Fibroblast of skin of left quadriceps (primary cell): Measurements from ENCODE around the gene SYNE1.

Experiments used
- DNase-seq, 2 experiments: peaks; one replicate each; pipeline ENCODE4 v3.0.0-alpha.2; 2013; ENCODE audit warnings: low read depth in 2 of 2

The SYNE1 gene

DNA sequence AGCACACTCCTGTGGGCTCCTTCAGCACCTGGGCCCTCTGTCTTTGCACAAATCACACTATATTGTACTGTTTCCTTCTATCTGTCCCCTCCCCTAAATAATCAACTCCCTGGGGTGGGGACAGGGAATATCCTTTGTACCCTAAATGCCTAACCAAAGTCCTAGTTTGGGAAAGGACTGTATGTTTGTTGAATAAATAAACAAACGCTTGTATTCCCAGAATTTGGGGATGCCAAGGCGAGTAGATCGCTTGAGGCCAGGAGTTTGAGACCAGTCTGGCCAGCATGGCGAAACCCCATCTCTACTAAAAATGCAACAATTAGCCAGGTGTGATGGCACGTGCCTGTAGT, 322.7 kb downstream of the SYNE1 start:
- DNase-seq: no peak

GRCh38 chr6:152313542-152314482, 323.4 kb downstream of the SYNE1 start:
- peak in 1 of 2 experiments; percentile 16 for DNase-seq

- no peak for DNase-seq
These were observed 324.7 kb downstream of the SYNE1 start for GRCh38 chr6:152312434-152312833.

- DNase-seq: no peak
These were observed 326.7 kb downstream of the SYNE1 start for GRCh38 chr6:152310371-152310954.

- DNase-seq: no peak
These were observed 327.5 kb downstream of the SYNE1 start for GRCh38 chr6:152309648-152310047.

GRCh38 chr6:152309006-152309405, 328.2 kb downstream of the SYNE1 start:
- no peak for DNase-seq

- DNase-seq: no peak
These were observed 328.9 kb downstream of the SYNE1 start for GRCh38 chr6:152308306-152308705.

DNA sequence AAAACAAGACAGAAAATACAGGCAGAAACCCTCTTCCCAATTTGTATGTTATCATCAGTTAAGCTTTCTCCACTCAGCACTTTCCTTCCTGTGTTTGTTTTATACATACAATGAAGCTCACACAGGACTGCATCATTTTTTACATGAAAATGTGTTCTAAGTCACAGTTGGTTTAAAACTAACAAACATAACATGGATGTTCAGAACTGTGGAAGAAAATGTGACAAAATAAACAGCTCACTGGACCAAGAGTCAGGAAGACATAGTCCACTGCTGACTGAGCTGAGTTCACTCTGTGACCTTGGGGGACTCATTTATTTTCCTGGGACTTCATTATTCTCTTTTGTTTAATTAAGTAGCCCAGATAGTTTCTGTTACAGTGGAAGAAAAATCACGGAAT, 331.5 kb downstream of the SYNE1 start:
- DNase-seq: no peak

GRCh38 chr6:152301765-152302568, 335.2 kb downstream of the SYNE1 start:
- peak; percentile 62 to 72 for DNase-seq

DNA sequence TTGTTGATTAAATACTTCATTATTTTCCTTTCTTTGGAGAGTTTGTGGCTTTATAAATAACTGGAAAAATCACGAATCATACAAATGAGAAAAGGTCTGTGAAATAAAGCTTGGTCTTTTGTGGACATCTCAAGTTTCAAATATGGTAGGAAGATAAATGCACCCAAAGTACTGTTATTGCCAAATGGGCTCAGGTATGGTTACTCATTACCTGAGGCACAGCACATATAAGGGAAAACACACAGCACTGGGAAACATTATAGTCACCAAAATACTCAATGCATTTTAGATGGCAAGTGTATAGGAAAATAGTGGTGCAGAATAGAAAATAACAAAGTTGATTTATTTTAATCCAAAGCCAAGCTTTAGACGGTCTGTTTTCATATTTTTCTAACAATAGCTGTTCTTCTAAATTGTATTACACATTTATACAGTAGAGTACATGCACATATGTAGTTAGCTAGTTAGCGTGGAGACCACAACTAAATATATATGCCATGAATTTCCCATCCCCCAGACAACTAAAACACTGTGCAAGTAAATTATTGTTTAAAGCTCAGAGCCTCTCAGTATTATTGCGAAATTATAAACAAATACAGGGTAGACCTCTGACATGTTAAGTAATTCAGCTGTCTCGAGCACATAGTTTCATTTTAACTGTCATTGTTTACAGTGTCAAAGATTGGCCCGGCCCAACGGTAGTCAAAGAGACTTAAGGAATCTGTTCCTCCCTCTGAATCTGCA, 336.0 kb downstream of the SYNE1 start:
- no peak for DNase-seq

GRCh38 chr6:152300517-152300916, 336.6 kb downstream of the SYNE1 start:
- DNase-seq: no peak

DNA sequence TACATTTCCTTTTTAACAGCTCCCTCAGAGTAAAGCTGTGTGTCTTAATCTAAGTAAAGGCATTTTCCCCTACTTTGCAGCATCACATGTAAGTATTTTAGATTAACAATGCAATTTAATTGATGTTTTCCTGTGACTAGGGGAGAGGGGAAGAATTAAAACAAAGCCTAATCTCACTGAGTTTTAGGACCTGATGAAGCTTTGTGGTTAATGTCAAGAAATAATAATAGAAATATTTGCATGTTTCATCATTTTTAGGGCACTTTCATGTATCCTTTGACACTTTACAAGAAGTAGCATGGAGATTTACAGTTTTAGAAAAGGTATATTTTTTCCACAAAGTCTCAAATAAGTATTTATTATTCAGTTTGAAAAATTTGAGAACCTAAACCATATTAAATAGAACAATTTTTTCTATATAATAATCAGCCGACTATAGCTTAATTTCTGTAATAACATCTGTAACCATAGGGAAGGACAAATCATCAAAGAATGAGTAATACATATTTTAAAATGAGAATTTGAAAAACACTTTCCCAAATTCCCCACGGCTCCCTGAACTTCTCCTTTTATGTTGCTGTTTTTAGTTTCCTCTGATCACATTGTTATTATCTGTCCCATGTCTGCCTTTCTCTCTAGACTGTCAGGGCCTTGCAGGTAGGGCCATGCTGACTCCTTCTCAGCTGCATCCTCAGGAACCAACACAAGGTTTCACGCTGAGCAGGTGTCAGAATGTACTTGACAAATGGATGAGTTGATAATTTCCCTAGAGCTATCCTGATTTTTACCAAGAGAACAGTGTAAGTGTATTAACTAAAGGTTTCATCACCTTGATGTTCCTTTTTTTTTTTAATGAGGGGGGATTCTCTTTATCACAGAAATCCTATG, 338.1 kb downstream of the SYNE1 start:
- DNase-seq: no peak

DNA sequence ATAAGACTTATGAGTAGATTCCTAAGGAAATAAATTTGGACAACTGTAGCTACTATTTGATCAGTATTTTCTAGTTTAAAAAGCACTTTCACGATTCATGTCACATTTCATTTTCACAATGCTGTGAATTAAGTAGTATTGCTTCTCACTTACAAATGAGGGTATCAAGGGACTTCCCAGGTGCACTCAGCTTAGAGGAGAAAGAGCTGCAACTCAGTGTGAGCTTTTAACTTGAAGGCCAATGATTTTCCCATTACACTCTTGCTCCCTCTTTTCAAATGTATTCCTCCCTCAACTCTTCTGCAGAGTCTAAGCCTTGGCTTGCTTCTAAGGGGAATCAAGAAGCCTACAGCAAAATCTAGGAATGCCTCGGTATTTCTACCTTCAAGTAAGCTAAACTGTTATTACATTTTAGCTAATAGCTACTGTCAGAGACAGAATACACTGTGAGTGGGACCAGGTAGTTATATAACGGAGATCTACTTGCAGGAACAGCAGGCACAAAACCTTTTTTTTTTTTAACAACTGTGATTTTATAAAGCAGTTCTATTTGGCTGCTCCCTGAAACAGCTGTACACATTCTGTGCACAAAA, 339.0 kb downstream of the SYNE1 start:
- DNase-seq: no peak

GRCh38 chr6:152296648-152297376, 340.4 kb downstream of the SYNE1 start:
- no peak for DNase-seq

DNA sequence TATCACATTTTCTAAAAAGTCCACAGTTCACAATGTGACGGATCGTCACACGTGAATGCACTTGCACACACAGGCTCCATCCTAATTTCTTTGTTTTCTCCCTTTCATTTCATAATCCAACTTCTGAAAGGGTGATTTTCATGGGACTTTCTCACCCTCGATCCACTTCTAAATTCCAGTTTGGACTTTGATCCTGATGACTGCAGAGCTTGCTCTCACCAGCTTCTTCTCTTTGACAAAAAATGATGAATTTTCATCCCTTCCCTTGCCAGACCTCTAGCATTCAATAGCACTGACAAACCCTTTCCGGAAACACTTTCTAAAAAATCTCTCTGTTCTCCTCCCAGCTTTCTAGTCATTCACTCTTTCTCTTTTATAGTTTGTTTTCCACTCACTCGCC, 341.2 kb downstream of the SYNE1 start:
- no peak for DNase-seq

DNA sequence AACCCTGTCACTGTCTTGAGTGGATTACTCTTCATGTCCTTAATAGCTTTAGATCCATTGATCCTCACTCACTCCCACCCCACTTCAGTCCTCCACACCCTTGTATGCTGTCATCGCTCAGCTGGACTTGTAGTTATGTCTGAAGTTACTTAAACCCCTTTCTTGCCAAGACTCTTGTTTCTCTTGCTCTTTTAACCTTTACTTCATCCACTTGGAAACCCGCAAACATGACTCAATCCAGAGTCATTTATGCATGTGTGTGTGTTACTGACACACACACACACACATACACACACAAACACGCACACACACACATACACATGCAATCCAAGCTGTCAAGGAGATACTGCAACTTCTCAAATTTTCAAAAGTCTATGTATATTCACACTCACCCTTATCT, 341.8 kb downstream of the SYNE1 start:
- DNase-seq: peak in 1 of 2 experiments; percentile 32

GRCh38 chr6:152293404-152293803, 343.8 kb downstream of the SYNE1 start:
- DNase-seq: no peak

DNA sequence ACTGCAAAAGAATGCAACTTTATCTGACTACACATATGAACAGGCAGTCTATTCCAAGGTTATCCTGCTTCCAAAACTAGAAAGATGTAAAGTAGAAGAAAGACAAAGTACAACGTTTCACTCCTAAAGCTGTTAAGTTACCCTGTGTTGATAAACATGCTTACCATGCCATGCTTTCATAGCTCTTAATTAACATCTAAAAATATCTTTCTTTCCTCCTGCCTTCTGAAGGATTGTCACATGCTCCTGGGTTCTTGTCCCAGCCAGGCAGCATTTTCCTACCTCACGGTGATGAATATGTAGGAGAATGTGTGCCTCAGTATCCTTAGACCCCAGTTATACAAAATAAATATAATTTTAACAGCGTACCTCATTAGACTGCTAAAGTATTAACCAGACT, 344.6 kb downstream of the SYNE1 start:
- DNase-seq: no peak

DNA sequence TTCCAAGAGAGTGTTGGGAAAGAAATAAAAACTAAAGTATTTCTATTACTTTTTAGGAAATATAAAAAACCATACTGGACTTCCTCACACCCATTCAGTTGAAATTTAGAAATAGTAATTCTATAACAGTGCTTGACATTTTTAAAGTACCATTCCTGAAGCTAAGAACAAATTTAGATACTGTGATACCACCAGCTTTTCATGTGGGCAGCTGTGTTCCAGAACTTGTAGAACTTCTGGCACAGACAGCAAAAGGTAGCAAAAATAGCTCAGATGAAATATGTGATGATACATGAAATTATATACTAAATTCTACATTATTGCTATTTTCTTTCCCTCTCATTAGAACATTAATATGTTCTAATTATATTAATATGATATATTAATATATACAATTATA, 346.5 kb downstream of the SYNE1 start:
- DNase-seq: no peak
